Measurements from ENCODE around the gene PTPRD. TPM values are rescaled to one million over a fixed set of nuclear protein-coding genes. Genes with fewer than 3 reads are reported as not detected.

PTPRD gene
- total RNA-seq, 1 experiment from 2014 or later: 0.02 TPM

- no peak for ATAC-seq
- DNase-seq (ENCODE audit: low read depth, low spot score): no peak
- Histone ChIP-seq H3K9me3 (ENCODE audit: control insufficient read depth in 1 of 2, insufficient read depth in 1 of 2, low read depth in 1 of 2, low read length in 2 of 2) (peaks cover 0 to 13% of the 10 kb centered on the region in 2 experiments; a peak in 2 of 4 replicates), H3K79me2 (ENCODE audit: insufficient read depth, low read length) (no peaks in the 10 kb centered on the region), H3K4me1 (ENCODE audit: control insufficient read depth in 1 of 2, insufficient read depth in 2 of 2, low read length in 2 of 2) (no peaks in the 10 kb centered on the region), H3K4me3 (replicated peaks in 1 of 2; ENCODE audit: low read depth in 1 of 2, low read length in 2 of 2) (no peak overlapping the region), H3K4me2 (ENCODE audit: low read length) (no peak overlapping the region), H4K20me1 (ENCODE audit: insufficient read depth) (no peaks in the 10 kb centered on the region), H2AFZ (ENCODE audit: low read depth, low read length, poor library complexity, severe bottlenecking) (no peak overlapping the region), H3K27ac (ENCODE audit: low read depth, low read length) (no peak overlapping the region), H3K9me2 (ENCODE audit: insufficient read depth) (no peaks in the 10 kb centered on the region), H3K27me3 (ENCODE audit: insufficient read depth, low read length) (no peaks in the 10 kb centered on the region), H3K9ac (ENCODE audit: low read length) (no peak overlapping the region), H3K36me3 (ENCODE audit: control insufficient read depth in 1 of 2, insufficient read depth in 2 of 2, low read length in 2 of 2) (no peaks in the 10 kb centered on the region)
- ChIA-PET RAD21 (ENCODE audit: low non-redundant PET in 1 of 2, low total read pairs in 2 of 2, uncharacterized antibody in 2 of 2, unreplicated experiment in 2 of 2) (no interaction called here), POLR2A (no interaction called here), CTCF (no interaction called here)
- TF ChIP-seq CTCF (IDR thresholded peaks at IDR 0.05 in 2 of 3, conservative IDR thresholded peaks at IDR 0.05 in 1 of 3; ENCODE audit: borderline replicate concordance in 1 of 3, insufficient read depth in 1 of 3, low read depth in 2 of 3, low read length in 2 of 3) (peak in 2 of 3 experiments; percentile 18 to 35; a peak in 2 of 6 replicates), RAD21 (IDR thresholded peaks at IDR 0.05; ENCODE audit: low read depth) (peak; percentile 25; the same call in 1 of the 2 replicates), CEBPB (IDR thresholded peaks at IDR 0.05; ENCODE audit: low read depth) (no peak), EZH2phosphoT487 (IDR thresholded peaks at IDR 0.05; ENCODE audit: borderline replicate concordance) (no peak)
- intact Hi-C loops (cut with micrococcal nuclease): no loop called here
- BruUV-seq (replicated peaks): no TSS peak
These were observed 822.5 kb downstream of the PTPRD start for GRCh38 chr9:9790216-9790872.

GRCh38 chr9:9783711-9784110 is 829.1 kb downstream of the PTPRD start:
- no peaks in the 10 kb centered on the region for H3K27me3 ChIP-seq (ENCODE audit: insufficient read depth, low read length)
- H3K9me2 ChIP-seq (ENCODE audit: insufficient read depth): no peaks in the 10 kb centered on the region
- no peak overlapping the region for H3K4me3 ChIP-seq (replicated peaks in 1 of 2; ENCODE audit: low read depth in 1 of 2, low read length in 2 of 2)
- no peaks in the 10 kb centered on the region for H3K79me2 ChIP-seq (ENCODE audit: insufficient read depth, low read length)
- no peak overlapping the region for H3K9ac ChIP-seq (ENCODE audit: low read length)
- H3K4me2 ChIP-seq (ENCODE audit: low read length): no peak overlapping the region
- POLR2A ChIA-PET: no interaction called here
- RAD21 ChIA-PET (ENCODE audit: low non-redundant PET in 1 of 2, low total read pairs in 2 of 2, uncharacterized antibody in 2 of 2, unreplicated experiment in 2 of 2): no interaction called here
- H3K27ac ChIP-seq (ENCODE audit: low read depth, low read length): no peak overlapping the region
- H3K9me3 ChIP-seq (ENCODE audit: control insufficient read depth in 1 of 2, insufficient read depth in 1 of 2, low read depth in 1 of 2, low read length in 2 of 2): peaks cover 8 to 10% of the 10 kb centered on the region in 2 experiments; a peak in 2 of 4 replicates
- CTCF ChIA-PET: no interaction called here
- no peak for DNase-seq (ENCODE audit: low read depth, low spot score)
- intact Hi-C loops (cut with micrococcal nuclease): no loop called here
- H3K4me1 ChIP-seq (ENCODE audit: control insufficient read depth in 1 of 2, insufficient read depth in 2 of 2, low read length in 2 of 2): no peaks in the 10 kb centered on the region
- ATAC-seq: no peak
- no peaks in the 10 kb centered on the region for H4K20me1 ChIP-seq (ENCODE audit: insufficient read depth)
- H3K36me3 ChIP-seq (ENCODE audit: control insufficient read depth in 1 of 2, insufficient read depth in 2 of 2, low read length in 2 of 2): no peaks in the 10 kb centered on the region
- H2AFZ ChIP-seq (ENCODE audit: low read depth, low read length, poor library complexity, severe bottlenecking): no peak overlapping the region
- no TSS peak for BruUV-seq (replicated peaks)
- TF ChIP-seq ZFX (IDR thresholded peaks at IDR 0.05) (no peak), ZNF274 (IDR thresholded peaks at IDR 0.05; ENCODE audit: low read depth, low read length) (no peak), MAX (IDR thresholded peaks at IDR 0.05) (no peak), EGR1 (IDR thresholded peaks at IDR 0.05; ENCODE audit: low read depth) (no peak), ZBTB33 (IDR thresholded peaks at IDR 0.05; ENCODE audit: extremely low read depth, insufficient replicate concordance, low read length) (no peak), YY1 (IDR thresholded peaks at IDR 0.05; ENCODE audit: extremely low read depth, insufficient replicate concordance, low read depth, low read length) (no peak), FOSL1 (IDR thresholded peaks at IDR 0.05; ENCODE audit: low read depth) (no peak), REST (IDR thresholded peaks at IDR 0.05; ENCODE audit: low read depth) (no peak)
